Measurements from ENCODE around the gene PAOX. TPM values are rescaled to one million over a fixed set of nuclear protein-coding genes. Genes with fewer than 3 reads are reported as not detected.
"Not testable (repeated sequence)": the region's sequence is repeated elsewhere in the genome, so short reads cannot be mapped to it uniquely, and the experiment has no call there.

PAOX gene
- total RNA-seq, 5 donors from 2014 or later (not counting 1 experiment from before 2014, with no cell fraction given): 4.3 to 20.0 (median 14.5) TPM

GRCh38 chr10:133379801-133380666 lies 972 bp downstream of the PAOX start:
- Mint-ChIP-seq H3K4me3 (peak overlapping the region; percentile 61 to 76 (median 67)), H3K27me3 (no peaks in the 10 kb centered on the region), H3K9me3 (no peaks in the 10 kb centered on the region), H3K27ac (peak overlapping the region in 1 of 2 donors; percentile 56), H3K36me3 (peaks cover 5% of the 10 kb centered on the region), H3K4me1 (peaks cover 0 to 19% (median 13%) of the 10 kb centered on the region in 3 donors)
- H3K4me3 ChIP-seq (ENCODE audit: control insufficient read depth in 1 of 2, extremely low read depth in 1 of 2, low read length in 1 of 2): peak overlapping the region; percentile 8 to 46
- POLR2A ChIA-PET: no interaction called here
- no peaks in the 10 kb centered on the region for H3K9me3 ChIP-seq
- no peak for ATAC-seq (replicated peaks in 1 of 4)
- peaks cover 0 to 6% of the 10 kb centered on the region in 2 donors for H3K36me3 ChIP-seq (ENCODE audit: control insufficient read depth in 2 of 2, extremely low read depth in 1 of 2, insufficient read depth in 1 of 2, low read length in 1 of 2)
- DNase-seq: no peak
- H3K4me1 ChIP-seq (ENCODE audit: control insufficient read depth in 1 of 2, extremely low read depth in 1 of 2, insufficient read depth in 2 of 2, low read length in 2 of 2): peaks cover 0 to 21% of the 10 kb centered on the region in 2 experiments
- WGBS (ENCODE audit: insufficient coverage): 94% methylated on average over 32 of the region's 36 CpGs
- CTCF ChIA-PET: no interaction called here
- peak overlapping the region; percentile 29 for H3K27ac ChIP-seq (ENCODE audit: low read length)
- peaks cover 0 to 5% of the 10 kb centered on the region in 2 experiments for H3K27me3 ChIP-seq (replicated peaks in 1 of 2; ENCODE audit: control insufficient read depth in 2 of 2, extremely low read depth in 1 of 2, insufficient read depth in 2 of 2, low read length in 1 of 2)

DNA sequence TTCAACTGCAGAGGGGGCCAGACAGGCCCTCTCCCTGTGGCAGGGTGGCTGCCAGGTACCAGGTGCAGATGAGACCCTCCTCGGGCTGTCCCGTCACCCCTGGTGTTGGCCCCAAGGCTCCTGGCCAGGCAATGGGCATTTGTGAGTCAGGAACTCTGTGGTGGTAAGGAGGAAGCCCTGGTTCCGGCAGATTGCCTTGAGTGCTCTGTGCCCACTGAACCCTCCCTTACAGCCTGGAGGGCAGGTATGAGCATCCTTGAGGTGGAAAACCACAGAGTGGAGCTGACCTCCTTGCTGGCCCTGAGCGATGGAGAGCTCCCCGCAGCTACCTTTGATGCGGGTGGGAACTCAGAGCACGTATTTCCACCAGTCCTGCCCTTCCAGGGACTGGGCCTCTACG lies 2.0 kb downstream of the PAOX start:
- 77% methylated on average over 6 of the region's 8 CpGs for WGBS (ENCODE audit: insufficient coverage)
- no peak for DNase-seq
- H3K27ac ChIP-seq (ENCODE audit: low read length): no peak overlapping the region
- Mint-ChIP-seq H3K4me1 (peaks cover 0 to 17% (median 13%) of the 10 kb centered on the region in 3 donors), H3K36me3 (peaks cover 5% of the 10 kb centered on the region), H3K27me3 (no peaks in the 10 kb centered on the region), H3K27ac (no peak overlapping the region), H3K9me3 (no peaks in the 10 kb centered on the region), H3K4me3 (peak overlapping the region in 2 of 3 donors; percentile 40 to 67)
- ChIA-PET POLR2A (no interaction called here), CTCF (no interaction called here)
- H3K36me3 ChIP-seq (ENCODE audit: control insufficient read depth in 2 of 2, extremely low read depth in 1 of 2, insufficient read depth in 1 of 2, low read length in 1 of 2): peaks cover 0 to 6% of the 10 kb centered on the region in 2 donors
- ATAC-seq (replicated peaks in 1 of 4): no peak
- no peak overlapping the region for H3K4me3 ChIP-seq (ENCODE audit: control insufficient read depth in 1 of 2, extremely low read depth in 1 of 2, low read length in 1 of 2)
- H3K4me1 ChIP-seq (ENCODE audit: control insufficient read depth in 1 of 2, extremely low read depth in 1 of 2, insufficient read depth in 2 of 2, low read length in 2 of 2): peaks cover 0 to 21% of the 10 kb centered on the region in 2 experiments
- H3K9me3 ChIP-seq: no peaks in the 10 kb centered on the region
- peaks cover 0 to 5% of the 10 kb centered on the region in 2 experiments for H3K27me3 ChIP-seq (replicated peaks in 1 of 2; ENCODE audit: control insufficient read depth in 2 of 2, extremely low read depth in 1 of 2, insufficient read depth in 2 of 2, low read length in 1 of 2)

- H3K4me1 ChIP-seq (ENCODE audit: control insufficient read depth in 1 of 2, extremely low read depth in 1 of 2, insufficient read depth in 2 of 2, low read length in 2 of 2): peaks cover 0 to 16% of the 10 kb centered on the region in 2 experiments
- no peaks in the 10 kb centered on the region for H3K9me3 ChIP-seq
- WGBS (ENCODE audit: insufficient coverage): 80% methylated on average over 1 of the region's 4 CpGs
- Mint-ChIP-seq H3K4me3 (no peak overlapping the region), H3K4me1 (peaks cover under 1 to 18% (median 18%) of the 10 kb centered on the region in 3 donors), H3K27me3 (no peaks in the 10 kb centered on the region), H3K36me3 (peaks cover 8% of the 10 kb centered on the region), H3K9me3 (no peaks in the 10 kb centered on the region), H3K27ac (no peak overlapping the region)
- H3K27ac ChIP-seq (ENCODE audit: low read length): no peak overlapping the region
- POLR2A ChIA-PET: interaction anchor here in 1 of 2 donors (0.7 kb wide), 1 partner anchor 18 kb away, joined by 6 read pairs; no protein-coding TSS in a partner anchor
- DNase-seq (no peak), ATAC-seq (replicated peaks in 1 of 4) (no peak)
- CTCF ChIA-PET: interaction anchor here in 1 of 2 donors (0.7 kb wide), 1 partner anchor 149 kb away, joined by 3 read pairs; no protein-coding TSS in a partner anchor
- H3K36me3 ChIP-seq (ENCODE audit: control insufficient read depth in 2 of 2, extremely low read depth in 1 of 2, insufficient read depth in 1 of 2, low read length in 1 of 2): peaks cover 0 to 6% of the 10 kb centered on the region in 2 donors
- no peaks in the 10 kb centered on the region for H3K27me3 ChIP-seq (replicated peaks in 1 of 2; ENCODE audit: control insufficient read depth in 2 of 2, extremely low read depth in 1 of 2, insufficient read depth in 2 of 2, low read length in 1 of 2)
- no peak overlapping the region for H3K4me3 ChIP-seq (ENCODE audit: control insufficient read depth in 1 of 2, extremely low read depth in 1 of 2, low read length in 1 of 2)
These were observed 4.5 kb downstream of the PAOX start for GRCh38 chr10:133383551-133383950.

GRCh38 chr10:133384071-133384470 lies 5.0 kb downstream of the PAOX start:
- Histone ChIP-seq H3K4me1 (ENCODE audit: control insufficient read depth in 1 of 2, extremely low read depth in 1 of 2, insufficient read depth in 2 of 2, low read length in 2 of 2) (peaks cover 4 to 21% of the 10 kb centered on the region in 2 experiments), H3K36me3 (ENCODE audit: control insufficient read depth in 2 of 2, extremely low read depth in 1 of 2, insufficient read depth in 1 of 2, low read length in 1 of 2) (peaks cover 0 to 6% of the 10 kb centered on the region in 2 donors), H3K9me3 (no peaks in the 10 kb centered on the region), H3K27me3 (replicated peaks in 1 of 2; ENCODE audit: control insufficient read depth in 2 of 2, extremely low read depth in 1 of 2, insufficient read depth in 2 of 2, low read length in 1 of 2) (no peaks in the 10 kb centered on the region), H3K4me3 (ENCODE audit: control insufficient read depth in 1 of 2, extremely low read depth in 1 of 2, low read length in 1 of 2) (no peak overlapping the region), H3K27ac (ENCODE audit: low read length) (no peak overlapping the region)
- Mint-ChIP-seq H3K27me3 (no peaks in the 10 kb centered on the region), H3K4me3 (no peak overlapping the region), H3K27ac (no peak overlapping the region), H3K36me3 (peaks cover 8% of the 10 kb centered on the region), H3K9me3 (no peaks in the 10 kb centered on the region), H3K4me1 (peaks cover 5 to 23% (median 23%) of the 10 kb centered on the region in 3 donors)
- DNase-seq: no peak
- 91% methylated on average over 8 of the region's 13 CpGs for WGBS (ENCODE audit: insufficient coverage)
- no peak for ATAC-seq (replicated peaks in 1 of 4)
- CTCF ChIA-PET: interaction anchor here in 1 of 2 donors (0.6 kb wide), 1 partner anchor 16 kb away, joined by 4 read pairs; no protein-coding TSS in a partner anchor
- POLR2A ChIA-PET: no interaction called here

DNA sequence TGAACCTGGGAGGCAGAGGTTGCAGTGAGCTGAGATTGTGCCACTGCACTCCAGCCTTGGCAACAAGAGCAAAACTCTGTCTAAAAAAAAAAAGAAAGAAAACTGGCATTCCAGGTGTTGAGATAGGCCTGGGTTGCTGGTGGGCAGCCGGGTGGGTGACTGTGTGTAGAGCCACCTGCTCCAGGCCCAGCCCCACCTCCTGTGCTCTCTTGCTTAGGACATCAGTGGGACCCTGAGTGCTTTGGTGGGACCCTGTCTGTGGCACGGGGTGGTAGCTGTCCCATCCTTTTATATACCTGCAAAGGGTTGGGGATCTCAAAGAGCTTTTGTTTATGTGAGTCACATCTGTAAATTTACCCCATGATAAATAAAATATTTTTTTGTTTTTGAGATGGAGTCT lies 6.2 kb downstream of the PAOX start:
- 100% methylated on average over 1 of the region's 2 CpGs for WGBS (ENCODE audit: insufficient coverage)
- DNase-seq (no peak), ATAC-seq (replicated peaks in 1 of 4) (no peak)
- peaks cover 9 to 31% (median 29%) of the 10 kb centered on the region in 3 donors for H3K4me1 Mint-ChIP-seq
- POLR2A ChIA-PET: no interaction called here
- peaks cover 7 to 23% of the 10 kb centered on the region in 2 experiments for H3K4me1 ChIP-seq (ENCODE audit: control insufficient read depth in 1 of 2, extremely low read depth in 1 of 2, insufficient read depth in 2 of 2, low read length in 2 of 2)
- H3K27ac Mint-ChIP-seq: no peak overlapping the region
- no peak overlapping the region for H3K27ac ChIP-seq (ENCODE audit: low read length)
- peaks cover 8% of the 10 kb centered on the region for H3K36me3 Mint-ChIP-seq
- no peak overlapping the region for H3K4me3 ChIP-seq (ENCODE audit: control insufficient read depth in 1 of 2, extremely low read depth in 1 of 2, low read length in 1 of 2)
- peaks cover 0 to 6% of the 10 kb centered on the region in 2 donors for H3K36me3 ChIP-seq (ENCODE audit: control insufficient read depth in 2 of 2, extremely low read depth in 1 of 2, insufficient read depth in 1 of 2, low read length in 1 of 2)
- H3K9me3 Mint-ChIP-seq: no peaks in the 10 kb centered on the region
- H3K27me3 ChIP-seq (replicated peaks in 1 of 2; ENCODE audit: control insufficient read depth in 2 of 2, extremely low read depth in 1 of 2, insufficient read depth in 2 of 2, low read length in 1 of 2): no peaks in the 10 kb centered on the region
- no peaks in the 10 kb centered on the region for H3K27me3 Mint-ChIP-seq
- CTCF ChIA-PET: no interaction called here
- no peaks in the 10 kb centered on the region for H3K9me3 ChIP-seq
- no peak overlapping the region for H3K4me3 Mint-ChIP-seq

- H3K27me3 Mint-ChIP-seq; H3K4me3 Mint-ChIP-seq; H3K27ac Mint-ChIP-seq; H3K27ac ChIP-seq (ENCODE audit: low read length); DNase-seq; H3K27me3 ChIP-seq (replicated peaks in 1 of 2; ENCODE audit: control insufficient read depth in 2 of 2, extremely low read depth in 1 of 2, insufficient read depth in 2 of 2, low read length in 1 of 2); H3K36me3 Mint-ChIP-seq; POLR2A ChIA-PET; H3K9me3 Mint-ChIP-seq; H3K36me3 ChIP-seq (ENCODE audit: control insufficient read depth in 2 of 2, extremely low read depth in 1 of 2, insufficient read depth in 1 of 2, low read length in 1 of 2); H3K9me3 ChIP-seq; ATAC-seq (replicated peaks in 1 of 4); H3K4me3 ChIP-seq (ENCODE audit: control insufficient read depth in 1 of 2, extremely low read depth in 1 of 2, low read length in 1 of 2): not testable (repeated sequence)
- no CpG with 5 or more reads among the region's 4 CpGs for WGBS (ENCODE audit: insufficient coverage)
- H3K4me1 Mint-ChIP-seq: peaks cover 15 to 40% (median 39%) of the 10 kb centered on the region in 3 donors
- CTCF ChIA-PET: interaction anchor here in 1 of 2 donors (1.5 kb wide), 1 partner anchor 58 kb away, joined by 4 read pairs; no protein-coding TSS in a partner anchor
- H3K4me1 ChIP-seq (ENCODE audit: control insufficient read depth in 1 of 2, extremely low read depth in 1 of 2, insufficient read depth in 2 of 2, low read length in 2 of 2): peaks cover 10 to 38% of the 10 kb centered on the region in 2 experiments
These were observed 7.9 kb downstream of the PAOX start for GRCh38 chr10:133386951-133387350.
